Pancreas (tissue), 10 donors: ENCODE data around the gene ANO1. TPM values are rescaled to one million over a fixed set of nuclear protein-coding genes. Genes with fewer than 3 reads are reported as not detected.

Source experiments
- ATAC-seq, 4 donors: fragments of 200-7000 bp; cut with Tn5 transposase; one replicate each; pipeline versions ENCODE4 v1.8.0 to v1.9.1; 2020; ENCODE audit warnings: mild to moderate bottlenecking in 4 of 4, moderate library complexity in 4 of 4
- DNase-seq, 6 donors: peaks; one replicate each; pipeline ENCODE4 v3.0.0-alpha.2; 2020
- FAIRE-seq: peaks from 2 replicates; lab custom pipeline; 2012; peaks lifted over from hg19 to GRCh38; lab: Jason Lieb, UNC
- H3K27ac ChIP-seq, 4 donors: fragments of 200-600 bp; sonication (generic); 1 replicate in 3 of 4; 2 replicates in 1 of 4; pipeline versions ENCODE4 v1.5.0 to v1.8.0; 2020
- H3K27me3 ChIP-seq, 4 donors: fragments of 200-600 bp; one replicate each; pipeline ENCODE4 v1.8.0; 2021
- H3K36me3 ChIP-seq, 3 donors: fragments of 200-600 bp; sonication (generic) in 1 of 3; one replicate each; pipeline versions ENCODE4 v1.5.0 to v1.8.0; 2020 to 2021
- H3K4me1 ChIP-seq, 3 donors: fragments of 200-600 bp; one replicate each; pipeline ENCODE4 v1.8.0; 2021
- H3K4me3 ChIP-seq, 4 donors: fragments of 200-600 bp; sonication (generic) in 2 of 4; one replicate each; pipeline versions ENCODE4 v1.5.0 to v1.8.0; 2020 to 2021
- H3K9me3 ChIP-seq, 4 donors: fragments of 200-600 bp; one replicate each; pipeline ENCODE4 v1.8.0; 2021
- WGBS, 2 donors: extraction: QIAGEN DNeasy Blood & Tissue Kit; methylation state at CpG; one replicate each; pipeline ENCODE4 v1.1.7; 2013; 5-methylcytosine and 5-hydroxymethylcytosine counted together
- intact Hi-C, 3 donors: fragments of 100-400 bp; cut with DNase I; formaldehyde crosslinking; loops; one replicate each; pipeline versions ENCODE4 v1.11.1 to v1.14.2; 2022
- polyA plus RNA-seq, 2 donors: library from polyadenylated mRNA; stranded (reverse); fragments of 200-250 nt; gene quantifications; one replicate each; pipeline ENCODE4 v1.2.3, GENCODE V29; 2013
- total RNA-seq, 6 donors: library from RNA; stranded (reverse); fragmentation: NEBNext Ultra II Directional in 4 of 6; extraction: Animal tissue kit (Norgen Biotek cat#: 25700) in 4 of 6; gene quantifications; one replicate each; pipeline versions ENCODE4 v1.2.1 to v1.2.4, GENCODE V29; 2021 to 2023
- TF ChIP-seq, protein P1 (sequence below), 4 donors: fragments of 200-600 bp; sonication (generic) in 3 of 4; IDR thresholded peaks; one replicate each; pipeline versions ENCODE4 v1.5.0 to v1.8.0; 2021; ENCODE audit warnings: antibody characterized with exemption in 4 of 4
- donor health status: healthy with polysubstance abuse.
- donor health status: DM: no; HTN: no; CAD: no; lungs with moderate emphysema.
- donor health status: DM: no; HTN: no; CAD: no.
- donor health status: control.
- donor health status: control.
- donor health status: Bipolar disorder and iron deficiency.
- donor health status: DM: yes; HTN: yes; CAD: no.
- donor health status: DM: no; HTN: no; CAD: no.
- donor health status: DM: no; HTN: no; CAD: no.
- donor health status: DM: yes; HTN: yes; CAD: no.

ANO1 gene
- total and polyA plus RNA-seq, 8 donors = 1.5 to 12.4 (median 5.1) TPM

DNA sequence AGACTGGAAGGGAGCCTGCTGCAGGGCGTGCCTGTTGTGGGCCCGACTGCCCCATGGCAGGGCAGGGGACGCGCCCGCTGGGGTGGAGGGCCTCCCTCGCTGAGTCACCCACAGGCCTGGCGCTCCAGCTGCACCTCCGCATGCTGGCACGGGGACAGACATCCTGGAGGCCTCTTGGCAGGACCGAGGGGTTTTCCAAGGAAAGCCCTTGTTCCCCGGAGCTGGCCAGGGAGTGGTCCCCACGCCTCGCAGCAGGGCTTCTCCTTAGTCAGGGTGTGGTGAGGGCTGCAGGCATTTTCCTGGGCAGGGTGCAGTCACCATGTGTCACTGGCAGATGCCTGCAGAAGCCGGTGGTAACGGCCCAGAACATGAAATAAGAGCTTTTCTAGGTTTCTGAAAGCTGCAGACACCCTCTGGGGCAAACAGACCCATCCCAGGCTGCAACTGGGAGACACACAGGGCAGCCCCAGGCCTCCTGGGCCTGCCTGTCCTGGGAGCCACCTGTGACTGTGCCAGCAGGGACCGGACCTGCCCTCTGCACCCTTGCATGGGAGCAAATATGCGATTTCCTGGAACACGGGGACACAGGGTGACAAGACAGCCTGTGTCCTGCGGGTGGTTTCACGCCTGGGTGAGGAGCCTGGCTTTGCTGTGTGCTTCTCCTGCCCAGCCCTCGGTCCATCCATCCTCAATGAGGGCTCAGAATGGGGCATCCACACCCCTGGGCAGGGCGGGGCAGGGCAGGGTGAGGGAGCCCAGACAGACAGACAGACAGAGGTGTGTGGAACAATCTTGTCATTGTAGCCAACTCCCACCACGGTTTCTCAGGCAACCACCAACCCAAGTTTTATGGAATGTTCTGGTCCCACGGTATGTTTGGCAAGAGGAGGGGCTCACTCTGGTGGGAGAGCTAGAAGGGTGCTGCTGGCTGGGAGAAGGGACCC, 81.8 kb downstream of the ANO1 start:
- H3K4me3 ChIP-seq = no peak overlapping the region
- H3K27me3 ChIP-seq = no peaks in the 10 kb centered on the region
- no peak for FAIRE-seq
- no peaks in the 10 kb centered on the region for H3K9me3 ChIP-seq
- peak in 3 of 4 donors; percentile 63 to 74 (median 70) for ATAC-seq
- intact Hi-C loops = no loop called here
- H3K4me1 ChIP-seq = no peaks in the 10 kb centered on the region
- peak in 1 of 6 donors; percentile 28 for DNase-seq
- WGBS, 2 donors = 68 to 72% methylated on average over 24 of the region's 24 CpGs
- TF ChIP-seq, protein P1, sequence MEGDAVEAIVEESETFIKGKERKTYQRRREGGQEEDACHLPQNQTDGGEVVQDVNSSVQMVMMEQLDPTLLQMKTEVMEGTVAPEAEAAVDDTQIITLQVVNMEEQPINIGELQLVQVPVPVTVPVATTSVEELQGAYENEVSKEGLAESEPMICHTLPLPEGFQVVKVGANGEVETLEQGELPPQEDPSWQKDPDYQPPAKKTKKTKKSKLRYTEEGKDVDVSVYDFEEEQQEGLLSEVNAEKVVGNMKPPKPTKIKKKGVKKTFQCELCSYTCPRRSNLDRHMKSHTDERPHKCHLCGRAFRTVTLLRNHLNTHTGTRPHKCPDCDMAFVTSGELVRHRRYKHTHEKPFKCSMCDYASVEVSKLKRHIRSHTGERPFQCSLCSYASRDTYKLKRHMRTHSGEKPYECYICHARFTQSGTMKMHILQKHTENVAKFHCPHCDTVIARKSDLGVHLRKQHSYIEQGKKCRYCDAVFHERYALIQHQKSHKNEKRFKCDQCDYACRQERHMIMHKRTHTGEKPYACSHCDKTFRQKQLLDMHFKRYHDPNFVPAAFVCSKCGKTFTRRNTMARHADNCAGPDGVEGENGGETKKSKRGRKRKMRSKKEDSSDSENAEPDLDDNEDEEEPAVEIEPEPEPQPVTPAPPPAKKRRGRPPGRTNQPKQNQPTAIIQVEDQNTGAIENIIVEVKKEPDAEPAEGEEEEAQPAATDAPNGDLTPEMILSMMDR (IDR thresholded peaks at IDR 0.05) = no peak
- H3K36me3 ChIP-seq = no peaks in the 10 kb centered on the region
- H3K27ac ChIP-seq = no peak overlapping the region

DNA sequence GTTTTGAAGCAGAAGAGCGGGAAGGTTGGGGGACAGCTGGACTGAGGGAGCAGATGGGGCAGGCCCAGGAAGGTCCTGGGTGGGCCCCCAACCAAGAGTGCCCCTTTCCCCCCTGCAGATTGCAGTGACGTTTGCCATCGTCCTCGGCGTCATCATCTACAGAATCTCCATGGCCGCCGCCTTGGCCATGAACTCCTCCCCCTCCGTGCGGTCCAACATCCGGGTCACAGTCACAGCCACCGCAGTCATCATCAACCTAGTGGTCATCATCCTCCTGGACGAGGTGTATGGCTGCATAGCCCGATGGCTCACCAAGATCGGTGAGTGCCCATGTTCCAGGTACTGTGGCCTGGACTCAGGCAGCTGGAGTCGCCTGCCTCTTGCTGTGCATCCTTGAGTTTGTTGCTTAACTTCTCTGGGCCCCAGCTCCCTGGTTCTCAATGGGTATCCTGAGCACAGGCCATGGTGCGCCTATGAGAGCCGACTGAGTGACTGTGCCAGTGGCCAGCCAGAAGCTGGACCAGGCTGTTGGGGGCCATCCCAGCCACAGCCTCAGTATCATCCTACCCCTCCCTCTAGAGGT, 83.0 kb downstream of the ANO1 start:
- no peaks in the 10 kb centered on the region for H3K4me1 ChIP-seq
- no peak overlapping the region for H3K4me3 ChIP-seq
- no peak overlapping the region for H3K27ac ChIP-seq
- no peaks in the 10 kb centered on the region for H3K36me3 ChIP-seq
- intact Hi-C loops = no loop called here
- ATAC-seq (no peak), DNase-seq (no peak), FAIRE-seq (no peak)
- WGBS, 2 donors = 77 to 82% methylated on average over 17 of the region's 17 CpGs
- H3K9me3 ChIP-seq = no peaks in the 10 kb centered on the region
- TF ChIP-seq, protein P1 (IDR thresholded peaks at IDR 0.05) = no peak
- no peaks in the 10 kb centered on the region for H3K27me3 ChIP-seq

- intact Hi-C loops = no loop called here
Observed at GRCh38 chr11:70164705-70165104, 86.6 kb downstream of the ANO1 start.

GRCh38 chr11:70167120-70167519, 89.0 kb downstream of the ANO1 start:
- Histone ChIP-seq H3K4me1 (no peaks in the 10 kb centered on the region), H3K27me3 (no peaks in the 10 kb centered on the region), H3K36me3 (no peaks in the 10 kb centered on the region), H3K9me3 (no peaks in the 10 kb centered on the region), H3K4me3 (no peak overlapping the region), H3K27ac (no peak overlapping the region)
- no peak for FAIRE-seq
- DNase-seq = no peak
- WGBS, 2 donors = 68 to 78% methylated on average over 9 of the region's 9 CpGs
- no peak for ATAC-seq
- TF ChIP-seq, protein P1 (IDR thresholded peaks at IDR 0.05) = no peak
- intact Hi-C loops = no loop called here

More at GRCh38 chr11:70164705-70165104, 86.6 kb downstream of the ANO1 start:
- TF ChIP-seq, protein P1 (IDR thresholded peaks at IDR 0.05) = no peak
- FAIRE-seq = no peak
- Histone ChIP-seq H3K36me3 (no peaks in the 10 kb centered on the region), H3K27ac (no peak overlapping the region), H3K4me3 (no peak overlapping the region), H3K4me1 (no peaks in the 10 kb centered on the region), H3K27me3 (no peaks in the 10 kb centered on the region), H3K9me3 (no peaks in the 10 kb centered on the region)
- ATAC-seq = no peak
- WGBS, 2 donors = 67 to 78% methylated on average over 10 of the region's 10 CpGs
- no peak for DNase-seq
